IPS-18c (cell line): ENCODE results near the gene CHST3.

Experiments used
- H3K4me3 ChIP-seq: 2 replicates; pipeline ENCODE4 v1.7.0; 2013; ENCODE audit warnings: low read depth, mild to moderate bottlenecking, low read length, moderate library complexity; ENCODE audit not compliant: insufficient read depth
- H3K9me3 ChIP-seq: one replicate; pipeline ENCODE4 v1.6.1; 2013; ENCODE audit warnings: mild to moderate bottlenecking, low read length, moderate library complexity; ENCODE audit not compliant: control insufficient read depth, insufficient read depth

Gene CHST3

DNA sequence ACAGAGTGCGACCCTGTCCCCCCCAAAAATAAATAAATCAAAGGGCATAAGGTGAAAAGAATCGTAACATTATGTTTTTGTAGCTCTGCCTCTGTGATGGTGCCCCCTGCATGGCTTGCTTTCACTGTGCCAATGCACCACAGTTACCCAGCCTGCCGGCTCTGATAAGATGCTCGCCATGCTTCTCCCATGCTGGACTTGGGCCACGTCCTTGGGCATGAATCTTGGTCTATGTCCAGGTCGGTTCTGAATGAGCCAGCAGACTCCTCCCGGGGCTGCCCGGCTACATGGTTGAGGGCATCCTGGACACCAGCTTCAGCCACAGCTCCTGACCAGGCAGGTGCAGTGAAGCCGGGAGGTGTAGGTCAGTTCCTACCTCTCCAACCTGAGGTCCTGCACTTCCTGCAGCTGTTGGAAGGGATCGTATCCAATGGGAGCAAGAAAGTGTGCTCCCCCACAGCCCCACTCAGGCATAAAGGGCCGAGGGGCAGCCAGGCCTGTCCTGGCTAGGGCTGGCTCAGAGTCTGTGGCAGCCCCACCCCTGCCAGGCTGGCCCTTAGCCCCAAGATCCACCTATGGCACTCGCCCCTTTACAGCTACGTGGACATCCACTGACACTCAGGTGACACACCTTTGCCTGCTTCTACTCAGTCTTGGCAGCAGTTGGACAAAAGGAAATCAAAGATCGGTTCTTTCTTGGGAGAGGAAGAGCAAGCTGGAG, 34.1 kb downstream of the CHST3 start:
- Histone ChIP-seq H3K9me3 (no peaks in the 10 kb centered on the region), H3K4me3 (no peak overlapping the region)

DNA sequence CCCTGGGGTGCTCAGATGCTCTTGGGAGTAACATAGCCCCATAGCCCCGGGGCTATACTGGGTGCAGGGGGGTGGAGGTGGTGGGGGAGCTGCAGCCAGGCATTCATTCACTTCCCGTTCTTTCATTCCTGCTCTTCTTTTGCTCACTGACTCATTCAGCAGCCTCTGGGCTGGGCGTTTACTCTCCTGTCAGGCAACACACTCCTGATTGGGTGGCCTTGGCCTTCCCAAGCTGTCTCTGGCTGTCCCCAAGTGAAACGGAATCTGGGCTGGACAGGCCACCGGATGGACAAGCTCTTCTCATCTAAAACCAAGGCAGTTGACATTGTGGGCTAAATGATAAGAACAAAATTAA, 34.6 kb downstream of the CHST3 start:
- H3K4me3 ChIP-seq = no peak overlapping the region
- H3K9me3 ChIP-seq = no peaks in the 10 kb centered on the region

GRCh38 chr10:71999360-72000072, 35.3 kb downstream of the CHST3 start:
- no peaks in the 10 kb centered on the region for H3K9me3 ChIP-seq
- no peak overlapping the region for H3K4me3 ChIP-seq

DNA sequence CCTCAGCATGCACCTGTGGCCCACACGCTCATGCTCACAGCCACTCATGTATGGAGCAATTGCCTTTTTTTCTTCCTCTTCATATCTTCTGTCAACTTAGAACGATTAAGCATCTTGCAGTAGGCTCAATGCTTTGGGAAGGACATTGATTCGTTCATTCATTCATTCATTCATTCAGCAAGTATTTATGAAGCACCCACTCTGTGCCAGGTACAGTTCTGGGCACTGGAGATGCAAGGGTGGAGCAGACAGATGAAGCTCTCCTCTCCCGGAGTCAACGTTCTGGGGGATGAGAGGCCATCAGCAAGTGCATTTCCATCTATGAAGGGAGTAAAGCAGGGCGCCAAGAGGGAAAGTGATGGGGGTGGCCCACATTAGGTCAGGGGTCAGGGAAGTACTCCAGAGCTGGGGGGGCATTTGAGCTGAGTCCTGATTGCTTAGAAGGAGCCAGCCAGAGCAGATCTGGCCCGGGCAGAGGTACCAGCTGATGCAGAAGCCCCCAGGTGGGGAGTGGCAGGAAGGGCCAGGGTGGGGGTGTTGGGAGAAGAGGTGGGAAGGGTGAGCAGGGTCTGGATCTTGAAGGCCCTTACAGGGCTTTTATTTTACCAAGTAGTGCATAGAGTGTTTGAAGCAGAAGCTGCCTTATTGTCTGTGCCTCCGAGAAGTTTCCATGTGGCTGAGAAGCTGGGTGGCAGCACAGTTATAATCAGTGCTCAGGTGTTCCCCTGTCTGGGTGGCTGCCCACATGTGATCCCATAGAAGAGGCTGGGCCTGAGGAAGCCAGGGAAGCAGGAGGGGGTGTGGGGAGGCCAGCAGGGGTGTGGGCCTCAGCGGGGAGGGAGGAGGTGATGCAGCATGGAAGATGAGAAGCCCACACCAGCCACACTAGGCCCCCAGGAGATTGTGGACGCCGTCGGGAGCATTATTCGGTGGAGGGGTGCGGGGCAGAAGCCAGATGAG, 36.2 kb downstream of the CHST3 start:
- Histone ChIP-seq H3K9me3 (no peaks in the 10 kb centered on the region), H3K4me3 (no peak overlapping the region)

DNA sequence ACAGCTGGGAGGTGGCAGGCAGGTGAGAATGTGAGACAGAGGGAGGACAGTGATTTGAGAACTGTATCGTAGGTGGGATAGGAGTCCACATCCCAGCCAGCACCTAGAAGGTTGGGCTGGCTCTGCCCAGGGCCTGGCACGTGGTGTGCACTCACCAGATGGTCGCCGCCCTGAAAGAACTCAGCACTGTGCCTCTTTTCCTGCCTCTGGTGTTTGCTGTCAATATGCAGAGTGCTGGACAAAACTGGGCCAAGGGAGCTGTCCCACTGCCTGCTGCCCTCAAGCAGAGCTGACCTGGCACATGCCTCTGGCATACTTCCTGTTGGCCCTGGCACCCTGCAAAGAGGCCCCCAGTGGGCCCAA, 36.8 kb downstream of the CHST3 start:
- Histone ChIP-seq H3K4me3 (no peak overlapping the region), H3K9me3 (no peaks in the 10 kb centered on the region)

DNA sequence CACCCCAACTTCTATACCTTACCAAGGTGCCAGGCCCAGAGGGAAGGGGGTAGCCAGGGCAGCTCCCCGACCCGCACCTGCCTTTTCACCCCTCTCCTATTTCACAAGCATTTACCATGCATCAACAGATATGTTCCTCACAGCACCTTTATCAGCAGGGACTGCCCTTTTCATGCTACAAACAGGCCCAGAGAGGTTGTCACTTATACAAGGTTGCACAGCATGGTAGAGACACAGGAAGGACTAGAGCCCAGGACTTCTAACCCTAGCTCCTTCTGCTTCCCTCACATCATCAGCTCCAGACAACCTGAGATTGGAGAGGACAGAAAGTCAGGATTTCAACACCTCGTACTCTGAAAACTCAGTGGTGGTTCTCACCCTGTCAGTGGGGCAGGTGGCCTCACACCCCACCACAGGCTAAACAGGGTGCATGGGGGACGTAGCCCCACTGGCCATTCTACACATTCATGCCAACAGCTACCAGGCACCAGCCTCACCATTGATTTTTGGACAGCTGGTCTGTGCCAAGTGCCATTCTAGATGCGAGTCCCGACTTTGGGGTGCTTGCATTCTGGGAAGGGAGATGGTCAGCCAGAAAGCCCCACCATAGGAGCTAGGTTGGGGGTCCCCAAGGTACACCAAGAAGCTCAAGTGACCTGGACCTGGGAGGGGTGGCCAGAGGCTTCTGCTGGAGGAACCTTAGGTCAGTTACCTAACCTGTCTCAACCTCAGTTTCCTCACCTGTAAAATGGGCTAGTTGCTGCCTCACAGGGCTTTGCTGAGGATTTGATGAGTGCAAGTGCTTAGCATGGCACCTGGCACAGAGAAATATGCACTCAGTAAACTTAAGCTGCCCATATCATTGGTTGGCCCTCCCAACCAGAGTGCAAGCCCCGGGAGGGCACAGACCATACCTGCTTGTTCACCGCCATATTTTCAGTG, 38.4 kb downstream of the CHST3 start:
- no peaks in the 10 kb centered on the region for H3K9me3 ChIP-seq
- no peak overlapping the region for H3K4me3 ChIP-seq

DNA sequence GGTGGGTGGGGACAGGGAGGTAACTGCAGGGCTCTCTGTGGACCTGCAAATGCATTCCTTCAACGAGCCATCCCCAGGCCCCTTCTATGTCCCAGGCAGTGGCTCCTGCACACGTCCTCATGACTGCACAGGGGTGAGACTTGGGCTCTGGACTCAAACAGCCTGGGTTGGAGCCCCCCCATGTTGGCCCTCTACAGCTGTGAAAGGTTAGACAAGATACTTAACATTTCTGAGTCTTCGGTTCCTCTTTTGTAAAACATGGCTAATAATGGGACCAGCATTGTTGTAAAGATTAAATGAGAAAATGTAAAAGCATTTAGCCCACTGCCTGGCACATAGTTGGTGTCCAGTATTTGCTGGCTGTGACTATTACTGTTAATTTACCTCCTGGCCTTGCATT, 41.8 kb downstream of the CHST3 start:
- Histone ChIP-seq H3K9me3 (no peaks in the 10 kb centered on the region), H3K4me3 (no peak overlapping the region)

DNA sequence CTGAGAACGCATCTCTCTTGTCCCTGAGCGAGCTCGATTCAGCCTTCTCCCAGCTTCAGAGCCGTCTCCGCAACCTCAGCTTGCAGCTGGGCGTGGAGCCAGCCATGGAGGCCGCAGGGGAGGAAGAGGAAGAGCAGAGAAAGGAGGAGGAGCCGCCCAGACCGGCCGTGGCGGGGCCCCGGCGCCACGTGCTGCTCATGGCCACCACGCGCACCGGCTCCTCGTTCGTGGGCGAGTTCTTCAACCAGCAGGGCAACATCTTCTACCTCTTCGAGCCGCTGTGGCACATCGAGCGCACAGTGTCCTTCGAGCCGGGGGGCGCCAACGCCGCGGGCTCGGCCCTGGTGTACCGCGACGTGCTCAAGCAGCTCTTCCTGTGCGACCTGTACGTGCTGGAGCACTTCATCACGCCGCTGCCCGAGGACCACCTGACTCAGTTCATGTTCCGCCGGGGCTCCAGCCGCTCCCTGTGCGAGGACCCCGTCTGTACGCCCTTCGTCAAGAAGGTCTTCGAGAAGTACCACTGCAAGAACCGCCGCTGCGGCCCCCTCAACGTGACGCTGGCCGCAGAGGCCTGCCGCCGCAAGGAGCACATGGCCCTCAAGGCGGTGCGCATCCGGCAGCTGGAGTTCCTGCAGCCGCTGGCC, 43.2 kb downstream of the CHST3 start:
- Histone ChIP-seq H3K9me3 (no peaks in the 10 kb centered on the region), H3K4me3 (no peak overlapping the region)

- Histone ChIP-seq H3K9me3 (no peaks in the 10 kb centered on the region), H3K4me3 (no peak overlapping the region)
Observed at GRCh38 chr10:72008096-72008981, 44.1 kb downstream of the CHST3 start.

- H3K9me3 ChIP-seq = no peaks in the 10 kb centered on the region
- H3K4me3 ChIP-seq = no peak overlapping the region
Observed at GRCh38 chr10:72009051-72009424, 44.8 kb downstream of the CHST3 start.

- no peaks in the 10 kb centered on the region for H3K9me3 ChIP-seq
- no peak overlapping the region for H3K4me3 ChIP-seq
Observed at GRCh38 chr10:72009425-72010081, 45.4 kb downstream of the CHST3 start.

- Histone ChIP-seq H3K9me3 (no peaks in the 10 kb centered on the region), H3K4me3 (no peak overlapping the region)
Observed at GRCh38 chr10:72010234-72010973, 46.2 kb downstream of the CHST3 start.

- H3K9me3 ChIP-seq = no peaks in the 10 kb centered on the region
- H3K4me3 ChIP-seq = no peak overlapping the region
Observed at GRCh38 chr10:72011016-72011415, 46.8 kb downstream of the CHST3 start.

GRCh38 chr10:72011468-72011867, 47.3 kb downstream of the CHST3 start:
- no peaks in the 10 kb centered on the region for H3K9me3 ChIP-seq
- H3K4me3 ChIP-seq = no peak overlapping the region
